CD4-positive, alpha-beta T cell (primary cell): ENCODE data around the gene APOBEC3F. TPM values are rescaled to one million over a fixed set of nuclear protein-coding genes. Genes with fewer than 3 reads are reported as not detected.
"Not testable (repeated sequence)": the region's sequence is repeated elsewhere in the genome, so short reads cannot be mapped to it uniquely, and the experiment has no call there.

ENCODE experiments used
- ATAC-seq: fragments of 200-7000 bp; cut with Tn5 transposase; one replicate; pipeline ENCODE4 v1.10.0; 2022; ENCODE audit warnings: mild to moderate bottlenecking; ENCODE audit not compliant: poor library complexity
- CTCF ChIA-PET: fragments of 350-600 bp; sonication (Branson Sonifier 250); formaldehyde crosslinking; loops from one replicate; lab custom pipeline; 2021; ENCODE audit warnings: antibody characterized with exemption, inconsistent platforms; lab: Charles Lee
- POLR2A ChIA-PET: fragments of 350-600 bp; sonication (Branson Sonifier 250); formaldehyde crosslinking; loops from one replicate; lab custom pipeline; 2021; ENCODE audit warnings: antibody characterized with exemption, inconsistent platforms; lab: Charles Lee
- DNase-seq, 14 experiments: peaks; one replicate each; pipeline ENCODE4 v3.0.0-alpha.2; 2013 to 2020; ENCODE audit warnings: mixed read lengths in 2 of 14
- H3K27ac ChIP-seq, 2 donors: one replicate each; pipeline versions ENCODE4 v1.5.1 to v1.7.0; 2013; ENCODE audit warnings: low read length in 2 of 2, low read depth in 1 of 2, mild to moderate bottlenecking in 1 of 2
- H3K27me3 ChIP-seq, 2 experiments: 1 replicate in 1 of 2; 2 replicates in 1 of 2; pipeline versions ENCODE4 v1.6.1 to v1.7.0; 2013; ENCODE audit warnings: low read length in 2 of 2, control low read depth in 1 of 2, mild to moderate bottlenecking in 1 of 2, moderate library complexity in 1 of 2; ENCODE audit not compliant: insufficient read depth in 2 of 2, control insufficient read depth in 1 of 2
- H3K36me3 ChIP-seq: one replicate; pipeline ENCODE4 v1.6.1; 2013; ENCODE audit warnings: low read length, control low read depth; ENCODE audit not compliant: insufficient read depth
- H3K4me1 ChIP-seq: one replicate; pipeline ENCODE4 v1.6.1; 2013; ENCODE audit warnings: low read length, control low read depth; ENCODE audit not compliant: insufficient read depth
- H3K4me3 ChIP-seq: one replicate; pipeline ENCODE4 v1.5.1; 2013; ENCODE audit warnings: mild to moderate bottlenecking, low read length, moderate library complexity
- H3K9me3 ChIP-seq, 2 experiments: 1 replicate in 1 of 2; 2 replicates in 1 of 2; pipeline versions ENCODE4 v1.6.1 to v1.7.0; 2013; ENCODE audit warnings: low read length in 2 of 2, mild to moderate bottlenecking in 2 of 2, control low read depth in 1 of 2, moderate library complexity in 1 of 2; ENCODE audit not compliant: control insufficient read depth in 1 of 2, insufficient read depth in 1 of 2
- H3K27ac Mint-ChIP-seq: one replicate; pipeline ENCODE4 v1.8.0; 2020; ENCODE audit warnings: mixed read lengths
- H3K27me3 Mint-ChIP-seq: one replicate; pipeline ENCODE4 v1.8.0; 2021; ENCODE audit warnings: mixed read lengths
- H3K36me3 Mint-ChIP-seq: one replicate; pipeline ENCODE4 v1.8.0; 2021; ENCODE audit warnings: low read depth, mixed read lengths
- H3K4me1 Mint-ChIP-seq: one replicate; pipeline ENCODE4 v1.8.0; 2021; ENCODE audit warnings: low read depth, mixed read lengths
- H3K4me3 Mint-ChIP-seq: one replicate; pipeline ENCODE4 v1.8.0; 2020; ENCODE audit warnings: mild to moderate bottlenecking, mixed read lengths
- H3K9me3 Mint-ChIP-seq: one replicate; pipeline ENCODE4 v1.8.0; 2020; ENCODE audit warnings: mixed read lengths
- CTCF ChIP-seq: fragments of 200-600 bp; IDR thresholded peaks from one replicate; pipeline ENCODE4 v1.8.0; 2022; ENCODE audit warnings: antibody characterized with exemption, mild to moderate bottlenecking
- intact Hi-C, 2 experiments: fragments of 100-400 bp; cut with DNase I in 1 of 2; cut with micrococcal nuclease in 1 of 2; formaldehyde crosslinking; loops; one replicate each; pipeline versions ENCODE4 v1.15.1 to v1.9.0; 2023 to 2025; cut with DNase I, micrococcal nuclease
- total RNA-seq, 174 experiments: library from RNA in 2 of 174; stranded (reverse) in 2 of 174; gene quantifications; one replicate each; pipeline ENCODE4 v1.2.3 and lab custom pipeline; 2021 to 2026

APOBEC3F gene
- total RNA-seq, 2 experiments from 2014 or later: 4.3 to 6.5 TPM

- H3K27ac Mint-ChIP-seq: peak overlapping the region; percentile 85
- intact Hi-C loops: loop anchor here in 1 of 2 experiments (5.0 kb wide), 2 partner anchors 32 to 48 kb away; no protein-coding TSS in a partner anchor
- no peaks in the 10 kb centered on the region for H3K27me3 Mint-ChIP-seq
- Histone ChIP-seq H3K27me3 (no peaks in the 10 kb centered on the region), H3K9me3 (no peaks in the 10 kb centered on the region), H3K36me3 (peaks cover 13% of the 10 kb centered on the region), H3K4me1 (peaks cover 36% of the 10 kb centered on the region), H3K27ac (peak overlapping the region in 1 of 2 donors; percentile 17), H3K4me3 (peak overlapping the region; percentile 67)
- H3K4me3 Mint-ChIP-seq: peak overlapping the region; percentile 84
- peaks cover 39% of the 10 kb centered on the region for H3K4me1 Mint-ChIP-seq
- ATAC-seq: no peak
- no peak for DNase-seq
- POLR2A ChIA-PET: interaction anchor here (0.7 to 1.0 kb wide), 2 partner anchors 14 to 50 kb away, joined by 3 to 4 read pairs; no protein-coding TSS in a partner anchor
- no peak for TF ChIP-seq CTCF
- H3K9me3 Mint-ChIP-seq: no peaks in the 10 kb centered on the region
- H3K36me3 Mint-ChIP-seq: peaks cover 6% of the 10 kb centered on the region
- CTCF ChIA-PET: interaction anchor here (1.1 kb wide), 1 partner anchor 169 kb away, joined by 5 read pairs; no protein-coding TSS in a partner anchor
Observed at GRCh38 chr22:39039306-39040126, 1.1 kb upstream of the APOBEC3F start.

- POLR2A ChIA-PET: interaction anchor here (0.7 to 1.0 kb wide), 2 partner anchors 13 to 50 kb away, joined by 3 to 4 read pairs; no protein-coding TSS in a partner anchor
- CTCF ChIA-PET, ATAC-seq: not testable (repeated sequence)
Observed at GRCh38 chr22:39040155-39040537, 518 bp upstream of the APOBEC3F start.

GRCh38 chr22:39041908-39042307 is 1.2 kb downstream of the APOBEC3F start:
- H3K4me1 Mint-ChIP-seq: peaks cover 48% of the 10 kb centered on the region
- peaks cover 22% of the 10 kb centered on the region for H3K36me3 ChIP-seq
- peaks cover 28% of the 10 kb centered on the region for H3K36me3 Mint-ChIP-seq
- CTCF ChIA-PET: no interaction called here
- no peaks in the 10 kb centered on the region for H3K9me3 Mint-ChIP-seq
- no peaks in the 10 kb centered on the region for H3K27me3 Mint-ChIP-seq
- intact Hi-C loops: loop anchor here in 1 of 2 experiments (5.0 kb wide), 2 partner anchors 35 to 45 kb away; no protein-coding TSS in a partner anchor
- DNase-seq (no peak), ATAC-seq (no peak)
- POLR2A ChIA-PET: no interaction called here
- H3K4me1 ChIP-seq: peaks cover 42% of the 10 kb centered on the region
- H3K27ac Mint-ChIP-seq: peak overlapping the region; percentile 85
- H3K27me3 ChIP-seq: no peaks in the 10 kb centered on the region
- H3K27ac ChIP-seq: no peak overlapping the region
- peak overlapping the region; percentile 88 for H3K4me3 Mint-ChIP-seq
- no peaks in the 10 kb centered on the region for H3K9me3 ChIP-seq
- H3K4me3 ChIP-seq: peak overlapping the region; percentile 67
- no peak for TF ChIP-seq CTCF

More at GRCh38 chr22:39040155-39040537, 518 bp upstream of the APOBEC3F start:
- H3K36me3 ChIP-seq: peaks cover 13% of the 10 kb centered on the region
- H3K4me3 Mint-ChIP-seq: peak overlapping the region; percentile 84
- peak overlapping the region in 1 of 2 donors; percentile 17 for H3K27ac ChIP-seq
- H3K36me3 Mint-ChIP-seq: peaks cover 12% of the 10 kb centered on the region
- H3K27me3 ChIP-seq, H3K9me3 Mint-ChIP-seq, H3K27me3 Mint-ChIP-seq, H3K9me3 ChIP-seq, DNase-seq: not testable (repeated sequence)
- intact Hi-C loops: loop anchor here in 1 of 2 experiments (5.0 kb wide), 2 partner anchors 33 to 47 kb away; no protein-coding TSS in a partner anchor
- H3K27ac Mint-ChIP-seq: peak overlapping the region; percentile 85
- peaks cover 44% of the 10 kb centered on the region for H3K4me1 Mint-ChIP-seq
- H3K4me3 ChIP-seq: peak overlapping the region; percentile 67
- H3K4me1 ChIP-seq: peaks cover 38% of the 10 kb centered on the region

GRCh38 chr22:39043063-39043462 is 2.4 kb downstream of the APOBEC3F start:
- H3K27me3 Mint-ChIP-seq, H3K4me3 ChIP-seq, H3K27me3 ChIP-seq, H3K27ac Mint-ChIP-seq, ATAC-seq, H3K9me3 Mint-ChIP-seq, H3K27ac ChIP-seq, DNase-seq, CTCF ChIA-PET, H3K9me3 ChIP-seq, POLR2A ChIA-PET: not testable (repeated sequence)
- Mint-ChIP-seq H3K36me3 (peaks cover 33% of the 10 kb centered on the region), H3K4me1 (peaks cover 42% of the 10 kb centered on the region), H3K4me3 (peak overlapping the region; percentile 30)
- Histone ChIP-seq H3K36me3 (peaks cover 22% of the 10 kb centered on the region), H3K4me1 (peaks cover 37% of the 10 kb centered on the region)
- intact Hi-C loops: loop anchor here in 1 of 2 experiments (5.0 kb wide), 2 partner anchors 36 to 44 kb away; no protein-coding TSS in a partner anchor

GRCh38 chr22:39045136-39045535 is 4.5 kb downstream of the APOBEC3F start:
- H3K4me3 ChIP-seq, H3K27ac ChIP-seq, H3K9me3 Mint-ChIP-seq, ATAC-seq, CTCF ChIA-PET, POLR2A ChIA-PET, intact Hi-C loops, H3K9me3 ChIP-seq, H3K27me3 ChIP-seq, H3K4me3 Mint-ChIP-seq, DNase-seq, H3K27me3 Mint-ChIP-seq, H3K27ac Mint-ChIP-seq: not testable (repeated sequence)
- peaks cover 22% of the 10 kb centered on the region for H3K36me3 ChIP-seq
- peaks cover 34% of the 10 kb centered on the region for H3K4me1 ChIP-seq
- H3K4me1 Mint-ChIP-seq: peaks cover 29% of the 10 kb centered on the region
- H3K36me3 Mint-ChIP-seq: peaks cover 33% of the 10 kb centered on the region
